ENCODE data around the gene CSF1R. TPM values are rescaled to one million over a fixed set of nuclear protein-coding genes. Genes with fewer than 3 reads are reported as not detected.

The CSF1R gene
- total and polyA plus RNA-seq, 4 donors, result 16.8 to 66.5 (median 47.8) TPM

DNA sequence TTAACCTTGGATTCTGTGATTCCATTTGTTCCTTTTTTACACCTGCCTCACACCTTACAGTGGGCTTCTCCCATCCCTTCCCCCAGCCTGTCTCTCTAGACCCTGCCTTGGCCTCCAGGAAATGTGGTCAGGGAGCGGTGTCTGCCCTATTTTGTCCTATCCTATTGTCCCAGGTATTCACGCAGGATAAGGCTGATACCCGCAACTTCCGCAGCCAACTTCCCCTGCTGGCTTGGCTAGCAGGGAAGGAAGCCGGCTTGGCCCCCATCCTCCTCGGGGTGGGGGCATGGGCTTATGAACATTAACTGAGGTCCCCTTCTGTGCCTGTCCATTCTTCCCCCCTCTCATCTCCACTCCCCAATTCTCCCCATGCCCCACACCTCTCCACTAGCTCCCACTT, 3.5 kb downstream of the CSF1R start:
- Histone ChIP-seq H3K4me1 (ENCODE audit: control insufficient read depth, insufficient read depth, low read length) (peaks cover 11% of the 10 kb centered on the region), H3K4me3 (ENCODE audit: low read depth, low read length) (no peak overlapping the region), H3K27ac (ENCODE audit: low read depth, low read length) (no peak overlapping the region), H3K27me3 (ENCODE audit: control insufficient read depth, insufficient read depth, low read length) (no peaks in the 10 kb centered on the region), H3K9me3 (ENCODE audit: control insufficient read depth, insufficient read depth, low read length) (no peaks in the 10 kb centered on the region), H3K36me3 (ENCODE audit: control insufficient read depth, insufficient read depth, low read length) (no peaks in the 10 kb centered on the region)
- WGBS (ENCODE audit: insufficient coverage), result 79% methylated on average over 6 of the region's 6 CpGs
- DNase-seq (ENCODE audit: low read depth in 4 of 6, low spot score in 6 of 6), result peak in 1 of 6 donors; percentile 2

DNA sequence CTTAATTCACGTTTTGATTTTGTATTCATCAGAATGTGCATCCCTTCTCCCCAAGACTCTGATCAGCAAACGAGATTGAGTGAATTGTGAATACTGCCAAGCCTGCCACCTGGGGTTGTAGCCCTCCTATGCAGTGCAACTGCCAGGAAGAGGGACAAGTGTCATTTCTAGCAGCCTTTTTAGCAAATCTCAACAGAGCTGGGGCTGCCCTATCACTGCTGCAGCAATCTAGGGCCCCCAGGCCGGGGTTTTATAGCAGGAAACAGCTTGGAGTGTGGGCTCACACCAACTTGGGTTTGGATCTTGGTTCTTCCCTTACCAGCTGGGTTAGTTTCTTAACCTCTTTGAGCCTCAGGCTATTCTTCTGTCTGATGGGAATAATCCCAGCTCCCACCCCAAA, 4.0 kb downstream of the CSF1R start:
- no peak overlapping the region for H3K27ac ChIP-seq (ENCODE audit: low read depth, low read length)
- H3K9me3 ChIP-seq (ENCODE audit: control insufficient read depth, insufficient read depth, low read length), result no peaks in the 10 kb centered on the region
- WGBS (ENCODE audit: insufficient coverage), result 56% methylated on average over 2 of the region's 3 CpGs
- no peak overlapping the region for H3K4me3 ChIP-seq (ENCODE audit: low read depth, low read length)
- no peaks in the 10 kb centered on the region for H3K27me3 ChIP-seq (ENCODE audit: control insufficient read depth, insufficient read depth, low read length)
- peaks cover 11% of the 10 kb centered on the region for H3K4me1 ChIP-seq (ENCODE audit: control insufficient read depth, insufficient read depth, low read length)
- no peaks in the 10 kb centered on the region for H3K36me3 ChIP-seq (ENCODE audit: control insufficient read depth, insufficient read depth, low read length)
- no peak for DNase-seq (ENCODE audit: low read depth in 4 of 6, low spot score in 6 of 6)

DNA sequence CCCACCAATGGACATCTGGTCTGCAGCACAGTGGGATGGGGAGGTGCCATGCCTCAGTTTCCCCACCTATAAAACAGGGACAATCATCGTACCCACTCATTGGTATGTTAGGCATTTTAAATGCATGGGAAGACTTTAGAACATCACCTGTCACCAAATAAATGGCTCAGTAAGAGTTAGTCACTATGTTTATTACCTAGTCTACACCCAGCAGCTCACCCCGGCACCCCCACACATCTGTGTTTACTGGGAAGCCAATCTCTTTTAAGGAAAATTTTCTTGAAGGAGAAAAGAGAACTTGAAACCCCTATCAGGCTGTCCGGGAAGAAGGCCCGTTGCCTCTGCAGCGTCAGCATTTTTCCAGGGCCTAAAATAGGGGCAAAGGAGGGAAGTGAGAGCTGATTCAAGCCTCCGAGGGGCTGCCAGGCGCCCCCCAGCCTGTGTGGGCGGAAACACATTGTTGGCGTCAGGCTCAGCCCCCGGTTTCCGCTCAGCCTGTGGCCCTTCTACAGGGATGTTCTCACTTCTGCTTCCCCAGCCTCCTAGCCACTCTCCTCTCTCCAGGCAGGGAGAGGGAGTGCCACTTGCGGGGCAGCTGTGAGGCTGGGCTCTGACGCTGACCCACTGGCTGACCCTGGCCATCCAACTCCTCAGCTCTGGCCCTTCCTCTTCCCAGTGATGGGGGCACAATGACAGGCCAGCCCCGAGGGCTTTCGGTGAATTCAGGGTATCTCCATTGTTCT, 4.6 kb downstream of the CSF1R start:
- no peaks in the 10 kb centered on the region for H3K9me3 ChIP-seq (ENCODE audit: control insufficient read depth, insufficient read depth, low read length)
- peak overlapping the region; percentile 6 for H3K27ac ChIP-seq (ENCODE audit: low read depth, low read length)
- no peaks in the 10 kb centered on the region for H3K36me3 ChIP-seq (ENCODE audit: control insufficient read depth, insufficient read depth, low read length)
- H3K4me3 ChIP-seq (ENCODE audit: low read depth, low read length), result no peak overlapping the region
- peaks cover 11% of the 10 kb centered on the region for H3K4me1 ChIP-seq (ENCODE audit: control insufficient read depth, insufficient read depth, low read length)
- peak in 1 of 6 donors; percentile 55 for DNase-seq (ENCODE audit: low read depth in 4 of 6, low spot score in 6 of 6)
- no peaks in the 10 kb centered on the region for H3K27me3 ChIP-seq (ENCODE audit: control insufficient read depth, insufficient read depth, low read length)
- WGBS (ENCODE audit: insufficient coverage), result 35% methylated on average over 12 of the region's 15 CpGs

DNA sequence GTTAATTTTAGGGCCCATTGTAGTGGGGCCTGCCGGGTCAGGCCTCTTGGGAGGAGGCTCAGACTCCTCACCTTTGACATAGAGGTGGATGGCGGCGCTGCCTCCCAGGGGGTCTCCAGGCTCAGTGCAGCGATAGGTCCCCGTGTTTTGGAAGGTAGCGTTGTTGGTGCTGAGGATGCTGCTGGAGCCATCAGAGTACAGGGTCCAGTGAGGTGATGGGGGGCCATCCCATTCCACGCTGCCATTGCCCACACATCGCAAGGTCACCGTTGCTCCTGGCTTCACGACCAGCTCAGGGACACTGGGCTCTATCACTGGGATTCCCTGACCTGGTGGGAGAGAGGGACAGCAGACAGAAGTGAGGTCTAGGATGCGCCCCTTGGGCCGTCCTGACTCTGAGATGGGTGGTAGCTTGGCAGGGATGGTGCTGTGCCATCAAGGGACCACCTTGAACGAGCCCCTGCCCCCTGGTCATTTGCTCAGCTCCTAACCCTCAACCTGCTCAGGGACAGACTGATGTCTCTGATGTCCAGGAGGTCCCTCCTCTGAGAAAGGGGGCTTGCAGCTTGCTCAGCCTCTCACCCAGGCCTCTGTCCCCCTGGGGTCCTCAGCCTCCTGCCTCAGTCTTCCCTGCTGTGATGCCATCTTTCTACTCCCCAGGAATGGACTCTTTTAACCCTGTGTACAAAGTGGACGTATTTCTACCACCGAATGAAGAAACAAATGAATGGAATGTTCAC, 5.5 kb downstream of the CSF1R start:
- WGBS (ENCODE audit: insufficient coverage), result 85% methylated on average over 11 of the region's 15 CpGs
- Histone ChIP-seq H3K36me3 (ENCODE audit: control insufficient read depth, insufficient read depth, low read length) (no peaks in the 10 kb centered on the region), H3K27me3 (ENCODE audit: control insufficient read depth, insufficient read depth, low read length) (no peaks in the 10 kb centered on the region), H3K4me1 (ENCODE audit: control insufficient read depth, insufficient read depth, low read length) (peaks cover 11% of the 10 kb centered on the region), H3K9me3 (ENCODE audit: control insufficient read depth, insufficient read depth, low read length) (no peaks in the 10 kb centered on the region), H3K4me3 (ENCODE audit: low read depth, low read length) (no peak overlapping the region), H3K27ac (ENCODE audit: low read depth, low read length) (peak overlapping the region; percentile 6)
- no peak for DNase-seq (ENCODE audit: low read depth in 4 of 6, low spot score in 6 of 6)

DNA sequence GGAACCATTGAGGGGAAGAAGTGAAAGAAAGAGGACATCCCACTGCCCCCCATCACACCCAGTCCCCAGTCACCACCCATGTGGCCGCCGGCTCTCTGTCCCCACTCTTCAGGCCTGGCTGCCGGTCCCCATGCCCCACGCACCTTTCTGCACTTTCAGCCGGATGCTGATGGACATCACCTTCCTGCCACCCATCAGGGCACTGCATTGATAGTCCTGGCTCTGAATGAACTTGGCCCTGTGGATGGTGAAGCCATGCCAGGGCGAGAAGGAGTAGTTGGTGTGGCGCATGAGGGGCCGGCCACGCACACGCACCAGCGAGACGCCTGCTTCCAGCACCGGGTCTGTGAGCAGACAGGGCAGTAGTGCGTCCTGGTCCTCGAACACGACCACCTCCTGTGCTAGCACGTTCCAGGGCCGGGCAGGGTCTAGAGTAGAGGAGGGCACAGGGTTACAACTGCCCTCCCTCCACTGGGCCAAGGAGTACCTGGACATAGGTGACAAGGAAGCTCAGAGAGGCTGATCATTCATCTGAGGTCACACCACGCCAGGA, 6.4 kb downstream of the CSF1R start:
- H3K36me3 ChIP-seq (ENCODE audit: control insufficient read depth, insufficient read depth, low read length), result no peaks in the 10 kb centered on the region
- H3K4me1 ChIP-seq (ENCODE audit: control insufficient read depth, insufficient read depth, low read length), result peaks cover 11% of the 10 kb centered on the region
- whole genome bisulfite sequencing (ENCODE audit: insufficient coverage), result 94% methylated on average over 18 of the region's 19 CpGs
- H3K27me3 ChIP-seq (ENCODE audit: control insufficient read depth, insufficient read depth, low read length), result no peaks in the 10 kb centered on the region
- H3K4me3 ChIP-seq (ENCODE audit: low read depth, low read length), result no peak overlapping the region
- H3K27ac ChIP-seq (ENCODE audit: low read depth, low read length), result no peak overlapping the region
- H3K9me3 ChIP-seq (ENCODE audit: control insufficient read depth, insufficient read depth, low read length), result no peaks in the 10 kb centered on the region
- peak in 1 of 6 donors; percentile 0 for DNase-seq (ENCODE audit: low read depth in 4 of 6, low spot score in 6 of 6)

DNA sequence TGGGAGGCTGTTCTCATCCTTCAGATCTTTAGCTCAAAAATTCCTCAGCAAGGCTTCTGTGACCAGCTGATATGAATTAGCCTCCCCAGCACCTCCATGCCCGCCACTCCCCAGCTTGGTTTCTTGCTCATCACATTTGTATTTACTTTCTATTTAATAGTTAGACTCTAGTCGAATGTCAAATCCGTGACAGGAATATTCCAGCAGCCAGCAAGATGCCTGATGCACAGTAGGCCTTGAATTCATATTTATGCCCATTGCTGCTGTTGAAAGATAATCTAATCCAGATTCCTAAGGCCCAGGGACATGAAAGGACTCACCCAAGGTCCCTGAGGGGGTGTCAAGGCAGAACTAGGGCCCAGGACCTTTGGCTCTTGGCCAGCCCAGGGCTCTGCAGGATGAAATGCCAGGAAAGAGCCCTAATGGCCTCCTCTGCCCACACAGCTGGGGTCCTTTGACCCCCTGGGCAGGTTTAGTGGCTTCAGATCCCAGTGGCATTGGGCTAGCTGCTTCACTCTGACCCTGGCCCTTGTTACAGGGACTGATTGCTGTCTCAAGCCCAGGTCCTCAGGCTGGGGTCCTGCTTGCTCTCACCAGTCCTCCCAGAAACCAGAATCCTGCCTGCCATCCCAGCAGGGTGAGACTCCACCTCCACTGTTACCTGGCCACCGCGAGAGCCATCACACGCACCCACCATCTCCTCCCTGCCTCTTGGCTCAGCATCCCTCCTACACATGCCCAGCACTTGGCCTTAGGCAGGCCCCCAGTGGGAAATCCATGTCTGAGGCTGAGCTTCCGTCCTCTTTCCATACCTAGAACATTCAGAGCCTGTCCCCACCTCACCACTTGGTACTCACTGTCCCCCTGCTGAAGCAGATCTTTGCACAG, 7.3 kb downstream of the CSF1R start:
- Histone ChIP-seq H3K27ac (ENCODE audit: low read depth, low read length) (no peak overlapping the region), H3K9me3 (ENCODE audit: control insufficient read depth, insufficient read depth, low read length) (no peaks in the 10 kb centered on the region), H3K36me3 (ENCODE audit: control insufficient read depth, insufficient read depth, low read length) (no peaks in the 10 kb centered on the region), H3K4me1 (ENCODE audit: control insufficient read depth, insufficient read depth, low read length) (peaks cover 11% of the 10 kb centered on the region), H3K4me3 (ENCODE audit: low read depth, low read length) (no peak overlapping the region), H3K27me3 (ENCODE audit: control insufficient read depth, insufficient read depth, low read length) (no peaks in the 10 kb centered on the region)
- DNase-seq (ENCODE audit: low read depth in 4 of 6, low spot score in 6 of 6), result no peak
- 82% methylated on average over 4 of the region's 7 CpGs for WGBS (ENCODE audit: insufficient coverage)

DNA sequence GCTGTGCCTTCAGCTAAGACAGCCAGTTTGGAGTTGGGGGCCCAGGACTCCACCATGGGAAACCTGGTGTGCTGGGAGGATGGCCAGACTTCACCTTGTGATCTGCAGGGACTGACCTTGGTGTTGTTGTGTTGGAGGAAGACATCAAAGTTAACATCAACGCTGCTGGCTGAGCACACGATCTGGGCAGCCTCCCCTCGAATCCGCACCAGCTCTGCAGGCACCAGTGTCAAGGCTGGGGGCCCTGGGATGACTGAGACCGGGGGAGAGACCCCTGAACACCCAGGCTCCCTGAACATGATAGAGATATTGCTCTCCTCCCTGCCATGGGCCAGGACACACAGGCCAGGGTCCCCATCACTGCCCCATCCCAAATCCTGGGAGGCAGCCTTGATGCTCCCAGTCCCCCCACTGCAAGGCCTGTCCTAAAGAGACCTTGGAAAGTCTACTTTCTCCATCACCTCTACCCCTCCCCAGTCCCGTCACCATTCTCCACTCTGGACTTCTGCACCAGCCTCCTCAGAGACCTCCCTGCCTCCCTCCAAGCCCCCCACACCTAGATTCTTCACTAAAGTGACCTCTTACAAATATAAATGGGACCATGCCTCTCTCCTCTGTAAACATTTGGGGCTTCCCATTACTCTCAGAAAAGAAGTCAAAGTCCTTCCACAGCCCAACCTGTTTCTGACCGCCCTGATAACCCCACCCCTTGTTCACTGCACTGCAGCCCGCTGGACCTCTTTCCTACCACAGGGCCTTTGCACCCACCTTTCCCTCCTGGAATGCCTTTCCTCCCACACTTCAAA, 8.2 kb downstream of the CSF1R start:
- Histone ChIP-seq H3K9me3 (ENCODE audit: control insufficient read depth, insufficient read depth, low read length) (no peaks in the 10 kb centered on the region), H3K36me3 (ENCODE audit: control insufficient read depth, insufficient read depth, low read length) (no peaks in the 10 kb centered on the region), H3K4me1 (ENCODE audit: control insufficient read depth, insufficient read depth, low read length) (peaks cover 11% of the 10 kb centered on the region), H3K4me3 (ENCODE audit: low read depth, low read length) (no peak overlapping the region), H3K27me3 (ENCODE audit: control insufficient read depth, insufficient read depth, low read length) (no peaks in the 10 kb centered on the region), H3K27ac (ENCODE audit: low read depth, low read length) (no peak overlapping the region)
- 87% methylated on average over 8 of the region's 8 CpGs for WGBS (ENCODE audit: insufficient coverage)
- DNase-seq (ENCODE audit: low read depth in 4 of 6, low spot score in 6 of 6), result no peak

DNA sequence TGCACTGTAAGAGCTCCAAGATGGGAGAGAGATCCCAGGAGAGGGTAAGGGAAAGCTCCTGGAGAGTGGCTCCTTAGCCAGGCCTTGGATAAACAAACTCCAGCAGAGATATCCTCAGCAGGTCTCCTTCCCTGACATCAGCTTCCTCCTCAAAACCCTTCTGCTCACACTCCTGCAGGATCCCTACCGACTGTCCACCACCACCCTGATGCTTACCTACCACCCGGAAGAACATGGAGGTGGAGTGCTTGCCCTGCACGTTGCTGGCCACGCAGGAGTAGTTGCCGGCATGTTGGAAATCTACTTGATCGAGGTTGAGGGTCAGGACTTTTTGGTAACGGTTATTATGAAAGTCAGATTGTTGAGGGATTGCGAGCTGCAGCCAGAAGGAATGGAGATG, 9.3 kb downstream of the CSF1R start:
- Histone ChIP-seq H3K27me3 (ENCODE audit: control insufficient read depth, insufficient read depth, low read length) (no peaks in the 10 kb centered on the region), H3K4me1 (ENCODE audit: control insufficient read depth, insufficient read depth, low read length) (peaks cover 11% of the 10 kb centered on the region), H3K27ac (ENCODE audit: low read depth, low read length) (no peak overlapping the region), H3K36me3 (ENCODE audit: control insufficient read depth, insufficient read depth, low read length) (no peaks in the 10 kb centered on the region), H3K9me3 (ENCODE audit: control insufficient read depth, insufficient read depth, low read length) (no peaks in the 10 kb centered on the region), H3K4me3 (ENCODE audit: low read depth, low read length) (no peak overlapping the region)
- DNase-seq (ENCODE audit: low read depth in 4 of 6, low spot score in 6 of 6), result no peak
- WGBS (ENCODE audit: insufficient coverage), result 83% methylated on average over 8 of the region's 8 CpGs

DNA sequence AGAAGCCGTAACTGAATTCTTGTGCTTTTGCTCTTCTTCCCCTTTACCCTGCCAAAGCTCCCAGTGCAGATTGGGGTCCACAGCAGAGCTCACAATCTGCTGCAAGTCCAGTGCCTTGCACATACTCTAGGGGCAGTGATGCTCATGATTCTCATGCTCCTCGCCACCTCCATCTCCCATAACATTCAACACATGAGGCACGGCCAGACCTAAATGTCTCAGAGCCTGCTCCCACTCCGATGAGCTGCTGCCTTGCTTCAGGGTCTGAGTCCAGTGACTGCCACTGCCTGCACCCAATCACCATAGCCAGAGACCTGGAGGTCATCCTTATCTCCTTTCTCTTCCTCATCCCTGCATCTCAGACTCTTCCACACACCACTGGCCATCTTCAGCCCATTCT, 10.5 kb downstream of the CSF1R start:
- H3K4me1 ChIP-seq (ENCODE audit: control insufficient read depth, insufficient read depth, low read length), result peaks cover 3% of the 10 kb centered on the region
- no peaks in the 10 kb centered on the region for H3K36me3 ChIP-seq (ENCODE audit: control insufficient read depth, insufficient read depth, low read length)
- no peaks in the 10 kb centered on the region for H3K27me3 ChIP-seq (ENCODE audit: control insufficient read depth, insufficient read depth, low read length)
- H3K9me3 ChIP-seq (ENCODE audit: control insufficient read depth, insufficient read depth, low read length), result no peaks in the 10 kb centered on the region
- WGBS (ENCODE audit: insufficient coverage), result 71% methylated on average over 4 of the region's 4 CpGs
- no peak overlapping the region for H3K27ac ChIP-seq (ENCODE audit: low read depth, low read length)
- no peak for DNase-seq (ENCODE audit: low read depth in 4 of 6, low spot score in 6 of 6)
- no peak overlapping the region for H3K4me3 ChIP-seq (ENCODE audit: low read depth, low read length)
